Activated naive CD8-positive, alpha-beta T cell treated with anti-CD3 and anti-CD28 coated beads, Interleukin-2, amount 50 U/mL, for 16 hours (primary cell): ENCODE data around the gene CACNG1.

Experiments
- DNase-seq: peaks from one replicate; pipeline ENCODE4 v3.0.0-alpha.2; 2020; ENCODE audit warnings: low read depth, low spot score

CACNG1 gene, protein sequence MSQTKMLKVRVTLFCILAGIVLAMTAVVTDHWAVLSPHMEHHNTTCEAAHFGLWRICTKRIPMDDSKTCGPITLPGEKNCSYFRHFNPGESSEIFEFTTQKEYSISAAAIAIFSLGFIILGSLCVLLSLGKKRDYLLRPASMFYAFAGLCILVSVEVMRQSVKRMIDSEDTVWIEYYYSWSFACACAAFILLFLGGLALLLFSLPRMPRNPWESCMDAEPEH

DNA sequence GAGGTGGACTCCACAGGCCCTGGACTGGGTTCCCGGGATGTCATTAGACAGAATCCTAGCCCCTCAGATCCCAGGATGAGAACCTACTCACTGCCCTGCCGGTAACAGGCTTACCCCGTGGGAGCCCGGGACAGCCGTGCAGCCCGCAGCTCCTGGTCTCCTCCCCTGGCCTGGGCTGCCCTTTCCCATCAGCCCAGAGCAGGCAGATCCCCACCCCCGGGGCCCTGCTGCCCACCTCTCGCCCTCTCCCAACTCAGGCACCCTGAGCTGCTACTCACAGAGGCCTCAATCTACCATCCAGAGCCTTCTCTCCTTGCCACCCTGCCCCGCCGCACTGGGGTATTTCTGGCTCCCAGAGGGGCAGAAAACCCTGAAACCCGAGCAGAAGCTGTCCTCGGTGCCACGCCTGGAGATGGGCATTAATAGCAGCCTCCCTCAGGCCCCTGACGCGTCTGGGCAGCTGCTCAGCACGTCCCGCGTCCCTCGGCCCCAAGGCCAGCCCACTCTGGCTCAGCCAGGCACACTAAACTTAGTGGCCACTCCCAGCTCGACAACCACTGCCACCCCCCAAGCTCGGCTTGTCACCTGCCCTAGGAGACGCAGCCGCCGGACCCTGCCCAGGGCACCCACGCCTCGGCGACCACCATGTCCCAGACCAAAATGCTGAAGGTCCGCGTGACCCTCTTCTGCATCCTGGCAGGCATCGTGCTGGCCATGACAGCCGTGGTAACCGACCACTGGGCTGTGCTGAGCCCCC lies at the start of gene CACNG1:
CACNG1 (plus strand) TSS at position 539 of the 757 bp plus-strand sequence; CDS start at position 646, 107 bp downstream.
- no peak for DNase-seq

DNA sequence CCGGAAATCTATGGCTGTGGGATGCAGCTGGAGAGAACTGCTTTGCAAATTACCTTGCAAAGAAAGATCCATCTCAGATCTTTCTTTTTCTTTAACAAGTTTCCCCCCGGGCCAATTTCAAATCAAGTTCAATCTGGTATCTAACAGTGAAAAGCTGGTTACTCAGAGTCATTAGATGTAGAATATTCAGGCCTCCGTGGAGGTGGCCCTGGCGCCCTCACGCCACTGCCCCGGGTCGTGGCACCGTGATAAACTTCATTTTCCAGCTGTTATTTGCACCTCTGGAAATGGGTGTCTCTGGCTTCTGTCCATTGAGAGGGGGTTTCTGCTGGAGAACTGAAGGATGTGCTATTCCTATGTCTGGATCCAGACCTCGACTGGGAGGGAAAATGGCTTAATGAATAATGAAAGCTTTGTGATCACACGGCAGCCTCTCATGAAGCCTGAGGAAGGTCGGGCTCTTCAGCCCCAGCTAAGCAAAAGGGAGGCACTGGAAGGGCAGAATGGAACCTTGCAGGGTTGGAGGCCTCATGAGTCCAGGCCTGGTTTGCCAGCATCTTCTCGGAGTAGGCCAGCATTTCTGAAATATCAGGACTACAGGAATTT lies 49.3 kb upstream of the CACNG1 start:
- no peak for DNase-seq

DNA sequence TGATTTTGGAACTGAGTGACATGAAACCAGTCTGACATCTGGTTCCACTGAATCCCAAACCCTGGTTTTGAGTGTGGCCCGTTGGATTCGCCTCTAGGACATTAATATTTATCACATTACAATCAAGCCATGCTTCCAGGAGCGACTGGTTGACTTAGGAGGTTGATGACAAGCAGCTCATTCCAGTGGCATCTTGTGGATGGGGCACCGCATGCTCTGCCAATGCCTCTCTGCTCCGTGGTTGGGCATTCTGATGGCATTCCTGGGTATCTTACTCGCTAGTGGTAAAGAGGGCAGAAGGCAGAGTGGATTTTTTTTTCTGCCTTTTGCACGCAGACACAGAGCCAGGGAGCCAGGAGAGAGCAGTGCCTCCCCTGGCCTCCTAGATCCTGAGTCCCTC lies 48.4 kb upstream of the CACNG1 start:
- no peak for DNase-seq

DNA sequence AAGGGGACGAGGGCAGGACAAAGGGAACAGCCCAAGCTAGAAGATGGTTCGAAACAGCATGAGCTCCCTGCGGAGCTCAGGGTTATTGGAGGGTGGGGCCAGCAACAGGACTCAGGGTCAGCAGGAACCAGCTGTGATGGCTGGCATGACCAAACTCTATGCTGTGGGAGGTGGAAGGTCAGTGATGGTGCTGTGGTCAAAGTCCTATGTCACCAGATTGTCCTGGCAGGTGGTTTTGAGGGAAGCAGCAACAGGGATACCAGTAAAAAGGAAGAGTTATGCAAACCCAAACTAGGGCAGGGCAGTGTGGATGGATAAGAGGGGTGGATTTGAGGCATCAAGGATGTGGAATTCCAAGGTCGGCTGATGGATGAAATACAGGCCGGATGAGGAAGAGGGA lies 47.4 kb upstream of the CACNG1 start:
- no peak for DNase-seq

DNA sequence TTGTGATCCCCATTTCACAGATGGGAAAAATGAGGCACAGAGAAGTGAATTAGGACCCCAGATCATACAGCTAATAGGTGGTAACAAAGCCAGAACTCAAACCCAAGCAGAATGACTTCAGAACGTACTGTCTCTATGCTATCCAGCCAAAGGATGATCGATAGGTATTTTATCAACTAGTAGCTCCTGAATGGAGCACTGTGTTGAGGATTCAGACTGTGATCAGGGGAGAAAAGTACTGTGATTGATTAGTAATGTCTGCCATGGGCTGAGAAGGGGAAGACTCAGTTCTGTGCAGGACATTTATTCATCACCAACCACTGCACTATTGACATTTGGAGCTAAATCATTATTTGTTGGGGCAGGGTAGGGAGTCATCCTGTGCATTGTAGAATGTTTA lies 41.1 kb upstream of the CACNG1 start:
- no peak for DNase-seq

DNA sequence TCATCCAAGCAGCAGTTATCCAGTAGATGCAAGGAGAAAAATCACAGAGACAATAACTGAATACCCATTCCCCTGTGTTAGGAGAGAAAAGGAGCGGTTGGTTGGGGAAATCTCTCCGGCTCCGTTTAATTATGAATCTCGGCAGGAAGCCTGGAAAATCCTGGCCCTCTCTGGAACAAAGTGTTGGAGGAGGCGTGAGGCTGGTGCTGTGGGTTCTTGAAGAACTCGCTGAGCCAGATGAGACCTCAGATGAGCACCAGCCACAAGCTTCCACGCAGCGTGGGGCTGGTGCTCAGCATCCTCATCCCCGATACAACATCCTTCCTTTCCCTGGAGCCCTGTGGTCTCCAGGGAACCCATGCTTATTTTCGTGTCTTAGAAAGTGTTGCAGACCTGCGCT lies 40.2 kb upstream of the CACNG1 start:
- no peak for DNase-seq

DNA sequence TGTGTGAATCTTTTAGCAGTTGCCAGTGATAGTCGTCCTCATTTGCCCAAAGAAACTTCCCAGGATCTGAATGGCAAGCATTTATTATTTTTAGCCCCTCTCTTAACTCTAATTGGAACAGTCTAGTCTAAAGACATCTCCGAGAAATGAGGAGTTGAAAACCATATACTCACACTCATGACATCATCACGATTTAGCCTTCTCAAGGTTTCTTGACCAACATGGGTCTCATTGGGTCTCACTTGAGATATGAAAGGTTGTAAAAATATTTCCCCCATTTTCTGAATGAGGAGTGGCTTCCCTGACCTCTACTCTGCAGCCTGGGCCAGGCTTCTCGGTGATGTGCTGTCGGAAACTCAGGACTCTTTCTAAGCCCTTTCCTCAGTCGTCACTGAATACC lies 37.1 kb upstream of the CACNG1 start:
- no peak for DNase-seq

DNA sequence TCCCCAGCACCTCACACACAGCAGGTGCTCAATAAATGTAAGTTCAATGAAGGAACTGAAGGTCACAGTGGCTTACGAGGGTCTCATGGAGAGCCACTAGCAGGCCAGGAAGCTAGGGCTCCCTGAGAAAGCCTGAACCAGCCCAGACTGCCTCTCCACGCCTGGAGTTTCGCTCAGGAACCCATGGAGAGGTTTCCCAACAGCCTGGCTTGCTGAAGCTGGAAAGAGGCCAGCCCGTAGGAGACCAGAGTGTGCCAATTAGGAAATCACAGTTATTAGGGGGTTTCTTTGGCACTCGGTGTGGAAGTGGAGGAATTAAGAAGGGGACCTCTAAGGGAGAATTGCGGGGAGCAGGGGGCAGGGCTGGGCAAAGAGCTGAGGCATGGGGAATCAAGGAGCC lies 36.3 kb upstream of the CACNG1 start:
- DNase-seq = no peak

DNA sequence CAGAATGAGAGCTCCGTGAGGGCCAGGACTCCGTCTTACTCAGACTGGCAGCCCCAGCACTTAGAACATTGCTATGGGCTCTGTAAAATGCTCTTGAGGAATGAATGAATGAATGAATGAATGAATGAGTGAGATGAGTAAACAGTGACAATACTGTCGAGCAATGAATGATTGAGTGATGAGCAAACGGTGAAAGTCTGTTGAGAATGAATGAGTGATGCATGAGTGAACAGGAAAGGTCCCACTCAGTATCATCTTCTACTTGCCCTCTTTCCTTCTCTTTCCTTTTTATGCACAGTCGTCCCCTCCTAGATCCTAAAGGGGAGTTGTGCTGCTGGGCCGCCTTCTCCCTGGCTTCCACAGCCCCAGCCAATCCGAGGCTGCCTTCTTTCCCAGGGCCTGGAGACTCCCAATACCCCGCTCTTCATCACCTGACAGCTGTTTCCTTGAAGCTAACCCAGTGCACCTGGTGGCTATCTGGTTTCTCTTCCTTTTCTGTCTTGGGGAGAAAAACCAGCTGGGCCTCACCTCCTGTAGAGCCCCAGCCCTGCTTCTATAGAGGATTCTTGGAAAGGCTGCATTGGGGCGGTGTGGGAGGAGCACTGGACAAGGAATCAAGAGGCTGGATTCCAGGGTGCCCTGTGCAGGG lies 32.7 kb upstream of the CACNG1 start:
- DNase-seq = no peak

DNA sequence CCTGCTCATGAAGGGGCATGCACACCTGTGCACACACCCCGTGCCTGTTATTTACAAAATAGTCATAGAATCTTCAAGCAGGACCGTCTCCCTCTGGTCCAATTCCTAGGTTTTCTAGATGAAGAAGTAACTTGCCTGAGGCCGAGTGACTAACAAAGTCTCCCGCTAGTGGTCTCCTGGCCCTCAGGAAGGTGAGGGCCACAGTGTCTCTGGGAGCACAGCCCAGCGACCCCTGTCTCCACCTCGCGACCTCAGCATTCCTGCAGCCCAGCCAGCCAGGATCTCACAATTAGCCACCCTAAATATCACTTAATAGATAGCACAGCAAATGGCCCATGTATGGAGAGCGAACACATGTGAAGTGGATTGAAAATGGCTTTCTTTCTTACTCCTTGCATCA lies 30.5 kb upstream of the CACNG1 start:
- no peak for DNase-seq

DNA sequence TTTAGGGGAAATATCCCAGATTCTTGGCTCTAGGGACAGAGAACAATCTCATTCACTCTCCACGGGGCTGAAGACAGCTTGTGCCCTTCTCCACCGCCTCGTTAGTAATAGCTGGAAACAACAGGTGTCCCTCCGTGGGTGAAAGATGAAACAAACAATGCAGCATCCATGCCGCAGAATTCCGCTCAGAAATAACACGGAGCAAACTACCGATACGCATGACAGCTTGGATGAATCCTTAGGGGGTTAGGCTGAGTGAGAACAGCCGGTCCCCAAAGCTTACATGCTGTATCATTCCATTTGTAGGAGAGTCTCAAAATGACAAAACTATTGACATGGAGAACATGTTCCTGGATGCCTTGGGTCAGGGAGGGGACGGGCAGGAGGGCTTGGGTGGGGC lies 29.4 kb upstream of the CACNG1 start:
- DNase-seq = no peak

DNA sequence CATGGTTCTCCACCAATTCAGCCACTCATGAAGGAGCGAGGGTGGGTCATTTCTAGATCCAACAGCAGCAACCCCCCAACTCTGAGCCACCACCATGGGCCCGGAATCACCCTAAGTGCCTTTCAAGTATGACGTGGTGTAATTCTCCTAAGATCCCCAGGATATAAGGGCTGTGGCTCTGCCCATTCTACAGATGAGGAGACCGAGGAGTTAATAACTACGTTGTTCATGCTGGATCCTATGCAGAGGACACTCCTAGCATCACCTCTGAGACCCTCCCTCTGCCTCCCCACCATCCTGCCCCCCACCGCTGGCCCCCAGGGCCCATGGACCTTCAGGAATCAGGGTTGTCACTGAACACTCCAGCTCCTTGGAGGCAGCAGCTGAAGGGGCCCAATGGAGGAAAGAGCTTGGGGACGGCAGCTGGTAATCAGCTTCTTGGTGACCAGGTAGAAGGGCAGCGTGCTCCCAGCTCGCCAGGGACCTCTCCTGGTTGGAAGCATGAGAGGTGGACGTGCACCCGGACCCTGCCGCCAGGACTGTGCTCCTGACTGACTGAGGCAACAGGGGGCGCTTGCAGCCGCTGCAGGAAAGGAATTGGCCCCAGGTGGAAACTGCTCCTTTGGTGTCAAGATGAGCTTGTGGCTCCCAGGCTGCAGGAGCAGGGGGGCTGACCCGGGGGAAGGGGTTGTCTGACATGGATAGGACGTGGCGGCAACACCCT lies 28.2 kb upstream of the CACNG1 start:
- DNase-seq = no peak

DNA sequence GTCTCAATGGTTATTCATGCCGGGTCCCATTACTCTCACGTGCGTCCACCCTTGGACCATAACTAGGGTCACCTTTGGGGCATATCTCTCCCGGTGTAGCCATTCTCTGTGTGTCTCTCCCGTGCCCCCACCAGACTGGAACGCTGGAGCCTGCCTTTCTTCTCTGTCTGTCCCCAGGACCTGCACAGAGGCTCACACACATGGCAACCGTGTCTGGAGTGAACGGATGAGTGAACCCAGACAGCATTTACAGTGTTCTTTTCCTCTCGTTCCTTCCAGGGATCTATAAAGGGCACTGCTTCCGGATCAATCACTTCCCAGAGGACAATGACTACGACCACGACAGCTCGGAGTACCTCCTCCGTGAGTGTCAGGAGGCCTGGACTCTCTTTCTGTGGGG lies 26.4 kb upstream of the CACNG1 start:
- DNase-seq = no peak

DNA sequence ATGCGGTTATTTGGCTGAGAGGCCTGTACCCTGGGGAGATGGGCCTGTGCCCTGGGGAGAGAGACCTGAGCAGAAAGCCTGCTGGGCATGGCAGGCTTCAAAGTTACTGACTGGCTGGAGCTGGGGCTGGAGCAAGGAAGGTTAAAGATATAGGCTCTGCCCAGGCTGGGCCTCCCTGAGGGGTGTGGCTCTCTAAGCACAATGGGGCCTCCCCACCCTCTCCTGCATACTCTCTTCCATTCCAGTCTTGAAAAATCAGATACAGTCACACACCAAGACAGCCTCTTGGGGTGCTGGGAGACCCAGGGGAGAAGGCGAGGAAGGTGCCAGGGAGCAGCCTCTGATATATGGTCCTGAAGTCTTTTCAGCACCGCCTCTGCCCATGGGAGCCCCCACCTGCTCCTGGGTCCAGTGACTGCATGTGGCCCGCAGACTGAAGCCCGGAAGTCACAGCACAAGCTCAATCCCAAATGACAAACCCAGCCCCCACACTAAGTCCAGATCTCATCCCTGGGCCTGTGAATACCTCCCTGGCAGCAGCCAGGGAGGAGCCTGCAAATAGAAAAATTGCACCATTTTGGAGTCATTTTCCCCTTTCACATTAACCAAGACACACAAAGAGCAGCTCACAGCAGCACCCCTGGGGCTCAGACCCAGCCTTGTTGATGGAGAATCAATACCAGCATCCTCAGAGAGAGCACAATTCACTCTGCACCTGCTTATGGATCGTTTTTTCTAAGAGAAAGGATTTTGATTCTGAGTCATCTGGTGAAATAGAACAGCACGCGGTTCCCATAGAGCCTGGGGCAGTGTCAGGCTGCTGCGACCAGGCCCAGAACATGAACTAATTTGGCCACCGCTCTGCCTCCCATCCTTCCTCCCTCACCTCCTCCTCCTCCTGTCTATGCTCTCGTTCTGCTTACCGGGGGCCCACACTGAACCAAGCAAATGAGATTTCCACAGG lies 25.6 kb upstream of the CACNG1 start:
- DNase-seq = no peak

DNA sequence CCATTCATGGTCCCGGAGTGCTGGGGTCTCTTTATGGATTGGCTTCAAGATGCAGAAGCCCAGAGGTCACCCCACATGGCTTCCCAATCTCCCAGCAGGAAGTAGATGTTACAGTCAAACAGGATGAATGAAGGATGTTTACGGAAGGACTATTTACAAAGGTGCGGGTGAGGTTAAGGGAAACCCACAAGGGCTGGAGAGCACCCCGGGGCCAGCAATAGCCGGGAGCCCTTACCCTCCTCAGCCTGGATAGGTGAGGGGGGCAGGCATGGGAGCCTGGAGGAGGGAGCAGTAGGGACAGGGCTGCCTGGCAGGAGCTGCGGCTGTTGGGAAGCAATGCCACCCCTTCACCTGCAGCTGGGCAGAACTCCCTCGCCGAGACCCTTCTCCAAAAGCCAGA lies 24.5 kb upstream of the CACNG1 start:
- no peak for DNase-seq

DNA sequence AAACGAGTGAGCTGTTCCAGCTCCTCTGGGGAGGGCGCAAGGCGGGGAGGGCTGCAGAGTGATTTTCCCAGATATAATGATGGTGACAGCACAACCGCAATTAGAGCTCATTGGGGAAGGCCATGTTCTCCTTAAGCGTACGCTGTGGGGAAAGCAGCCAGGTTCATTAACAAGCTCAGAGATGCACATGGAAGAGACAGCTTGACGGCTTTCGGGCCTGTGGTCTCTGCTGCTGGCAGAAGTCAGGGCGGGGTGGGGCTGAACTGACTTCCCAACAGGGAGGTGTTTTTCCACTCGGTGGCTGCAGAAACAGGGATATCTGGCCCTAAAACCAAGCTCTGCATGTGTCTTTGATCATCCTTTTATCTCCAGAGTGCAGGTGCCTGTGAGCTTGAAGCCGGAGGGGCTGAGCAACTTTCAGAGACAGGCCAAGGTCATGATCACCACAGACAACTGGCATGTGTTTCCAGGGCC lies 24.0 kb upstream of the CACNG1 start:
- DNase-seq = no peak

DNA sequence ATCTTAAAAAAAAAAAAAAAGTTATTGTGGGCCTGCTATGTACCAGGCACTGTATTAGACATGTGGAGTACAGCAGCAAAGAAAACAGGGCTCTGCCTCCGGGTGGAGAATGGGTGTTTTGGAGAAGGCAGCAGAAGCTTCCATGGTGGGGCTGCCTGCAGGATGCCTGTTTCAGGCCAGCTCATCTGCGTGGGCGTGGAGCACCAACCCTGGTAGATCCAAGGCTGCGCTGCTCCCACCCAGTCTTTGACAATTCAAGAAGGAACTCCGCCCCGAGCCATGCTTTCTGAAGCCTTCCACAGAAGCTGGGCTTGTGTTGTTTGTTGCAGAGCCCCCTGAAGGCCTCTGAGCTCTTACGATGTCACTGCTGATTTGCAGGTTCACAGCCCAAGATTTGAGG lies 23.2 kb upstream of the CACNG1 start:
- DNase-seq = no peak

DNA sequence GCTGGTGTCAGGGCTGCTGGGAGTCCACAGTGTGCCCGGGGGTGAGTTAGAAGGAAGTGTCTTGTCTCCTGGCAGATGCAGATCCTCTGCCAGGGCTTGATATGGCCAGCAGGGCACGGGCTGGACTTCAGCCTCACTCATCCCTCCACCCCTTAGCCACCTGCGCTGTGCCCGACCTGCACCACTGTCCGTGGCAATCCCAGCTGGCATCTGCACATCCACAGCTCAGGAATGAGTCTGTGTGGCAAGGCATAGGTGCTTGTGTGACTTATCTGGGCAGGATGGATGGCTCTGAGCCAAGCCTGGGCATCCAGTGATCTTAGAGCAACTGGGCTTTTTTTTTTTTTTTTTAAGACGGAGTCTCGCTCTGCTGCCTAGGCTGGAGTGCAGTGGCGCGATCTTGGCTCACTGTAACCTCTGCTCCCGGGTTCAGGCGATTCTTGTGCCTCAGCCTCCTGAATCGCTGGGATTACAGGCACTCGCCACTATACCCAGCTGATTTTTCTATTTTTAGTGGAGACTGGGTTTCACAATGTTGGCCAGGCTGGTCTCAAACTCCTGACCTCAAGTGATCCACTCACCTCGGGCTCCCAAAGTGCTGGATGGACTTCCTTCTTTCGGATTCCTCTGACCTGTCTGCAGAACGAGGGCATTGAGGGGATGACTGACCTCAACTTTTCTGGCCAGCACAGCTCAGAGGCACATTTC lies 22.5 kb upstream of the CACNG1 start:
- no peak for DNase-seq

DNA sequence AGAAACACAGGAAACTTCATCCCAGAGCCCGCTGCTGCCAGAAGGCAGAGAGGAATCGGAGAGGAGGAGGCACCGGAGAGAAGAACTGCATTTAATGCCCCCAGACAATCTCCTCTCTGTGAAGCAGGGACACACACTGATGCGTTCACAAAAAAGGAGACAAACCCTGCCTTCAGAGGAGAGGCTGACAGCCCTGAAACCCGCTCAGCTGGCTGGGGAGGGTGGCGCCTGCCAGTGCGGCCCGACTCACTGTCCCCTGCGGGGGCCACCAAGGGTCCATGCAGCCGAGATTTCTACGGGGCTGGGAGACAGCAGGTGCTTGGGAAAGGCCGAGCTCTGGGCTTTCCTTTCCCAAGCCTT lies 21.9 kb upstream of the CACNG1 start:
- DNase-seq = no peak

DNA sequence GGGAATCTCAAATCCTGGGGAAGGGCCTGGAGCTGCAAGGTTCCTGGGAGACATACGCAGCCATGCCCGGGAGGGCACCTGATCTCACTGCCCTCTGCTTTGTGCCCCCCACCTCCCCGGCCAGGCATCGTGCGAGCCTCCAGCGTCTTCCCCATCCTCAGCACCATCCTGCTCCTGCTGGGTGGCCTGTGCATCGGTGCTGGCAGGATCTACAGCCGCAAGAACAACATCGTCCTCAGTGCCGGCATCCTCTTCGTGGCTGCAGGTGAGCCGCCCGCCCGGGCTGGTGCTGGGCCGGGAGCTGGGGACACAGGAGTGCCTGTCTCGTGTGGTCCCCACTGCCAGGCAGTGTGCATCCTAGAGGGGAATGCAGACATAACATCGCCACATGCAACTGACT lies 19.6 kb upstream of the CACNG1 start:
- no peak for DNase-seq
